BJ (cell line): ENCODE results near the gene NAA10. TPM values are rescaled to one million over a fixed set of nuclear protein-coding genes. Genes with fewer than 3 reads are reported as not detected.
A peak's percentile ranks its signal among the peaks of the same experiment; 100 is the strongest.

Experiments used
- CTCF ChIA-PET: fragments of 350-600 bp; formaldehyde crosslinking; extraction: SDS; loops from one replicate; lab custom pipeline; 2021; ENCODE audit warnings: antibody characterized with exemption, inconsistent platforms; lab: Yijun Ruan, JAX
- POLR2A ChIA-PET: fragments of 300-600 bp; sonication (Branson Sonifier 250); formaldehyde crosslinking; extraction: SDS; loops from one replicate; lab custom pipeline; 2021; ENCODE audit warnings: antibody characterized with exemption; lab: Charles Lee
- DNase-seq: peaks from one replicate; pipeline ENCODE4 v3.0.0-alpha.2; 2011; ENCODE audit warnings: low read depth
- H3K27me3 ChIP-seq: 2 replicates; pipeline ENCODE4 v1.6.0; 2011; ENCODE audit warnings: low read length; ENCODE audit not compliant: control insufficient read depth, insufficient read depth
- H3K36me3 ChIP-seq: 2 replicates; pipeline ENCODE4 v1.5.1; 2011; ENCODE audit warnings: low read length; ENCODE audit not compliant: control insufficient read depth, insufficient read depth
- H3K4me3 ChIP-seq: 2 replicates; pipeline ENCODE4 v1.5.1; 2011; ENCODE audit warnings: low read depth, mild to moderate bottlenecking, control low read depth, low read length
- polyA plus RNA-seq: library from polyadenylated mRNA; depleted of rRNA; stranded (reverse); fragments of >200 nt; gene quantifications from 2 replicates; pipeline ENCODE4 v1.2.3, GENCODE V29; 2011
- TF ChIP-seq, protein P1 (sequence below): IDR thresholded peaks from 2 replicates; pipeline ENCODE4 v1.5.1; 2011; ENCODE audit warnings: low read depth, mild to moderate bottlenecking, control low read depth, inconsistent platforms, low read length, moderate library complexity; ENCODE audit not compliant: insufficient read depth

NAA10 gene
- polyA plus RNA-seq, 1 experiment: 76.0 TPM

DNA sequence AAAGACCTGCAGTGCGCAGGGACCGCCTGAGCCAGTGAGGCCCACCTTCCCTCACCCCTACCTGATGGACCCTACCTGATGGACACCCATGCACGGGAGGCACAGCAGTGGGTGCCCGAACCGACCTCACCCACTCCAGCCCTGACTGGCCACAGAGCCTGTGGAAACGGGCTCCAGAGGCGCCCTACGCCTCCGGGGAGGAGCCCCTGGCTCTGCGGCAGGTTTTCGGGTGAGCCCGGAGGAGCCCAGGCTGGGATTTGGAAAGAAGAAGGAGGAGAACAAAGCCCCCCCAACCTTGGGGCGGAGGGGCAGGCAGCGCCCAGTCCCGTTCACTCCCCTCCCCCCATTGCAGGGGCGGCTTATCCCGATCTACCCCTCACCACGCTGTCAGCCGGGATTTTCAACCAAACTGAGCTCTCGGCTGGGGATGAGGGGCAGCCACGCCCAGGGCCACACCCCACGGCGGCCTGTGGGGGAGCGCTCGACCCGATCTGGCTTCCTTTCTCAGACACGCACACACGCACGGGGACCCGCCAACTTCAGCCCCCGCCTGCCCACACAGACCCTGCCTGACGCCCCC lies 49.5 kb downstream of the NAA10 start:
- ChIA-PET POLR2A (no interaction called here), CTCF (no interaction called here)
- TF ChIP-seq, protein P1, sequence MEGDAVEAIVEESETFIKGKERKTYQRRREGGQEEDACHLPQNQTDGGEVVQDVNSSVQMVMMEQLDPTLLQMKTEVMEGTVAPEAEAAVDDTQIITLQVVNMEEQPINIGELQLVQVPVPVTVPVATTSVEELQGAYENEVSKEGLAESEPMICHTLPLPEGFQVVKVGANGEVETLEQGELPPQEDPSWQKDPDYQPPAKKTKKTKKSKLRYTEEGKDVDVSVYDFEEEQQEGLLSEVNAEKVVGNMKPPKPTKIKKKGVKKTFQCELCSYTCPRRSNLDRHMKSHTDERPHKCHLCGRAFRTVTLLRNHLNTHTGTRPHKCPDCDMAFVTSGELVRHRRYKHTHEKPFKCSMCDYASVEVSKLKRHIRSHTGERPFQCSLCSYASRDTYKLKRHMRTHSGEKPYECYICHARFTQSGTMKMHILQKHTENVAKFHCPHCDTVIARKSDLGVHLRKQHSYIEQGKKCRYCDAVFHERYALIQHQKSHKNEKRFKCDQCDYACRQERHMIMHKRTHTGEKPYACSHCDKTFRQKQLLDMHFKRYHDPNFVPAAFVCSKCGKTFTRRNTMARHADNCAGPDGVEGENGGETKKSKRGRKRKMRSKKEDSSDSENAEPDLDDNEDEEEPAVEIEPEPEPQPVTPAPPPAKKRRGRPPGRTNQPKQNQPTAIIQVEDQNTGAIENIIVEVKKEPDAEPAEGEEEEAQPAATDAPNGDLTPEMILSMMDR: no peak
- no peak for DNase-seq
- Histone ChIP-seq H3K36me3 (peaks cover 2% of the 10 kb centered on the region; the same call in 1 of the 2 replicates), H3K4me3 (peak overlapping the region; percentile 56), H3K27me3 (no peaks in the 10 kb centered on the region)

DNA sequence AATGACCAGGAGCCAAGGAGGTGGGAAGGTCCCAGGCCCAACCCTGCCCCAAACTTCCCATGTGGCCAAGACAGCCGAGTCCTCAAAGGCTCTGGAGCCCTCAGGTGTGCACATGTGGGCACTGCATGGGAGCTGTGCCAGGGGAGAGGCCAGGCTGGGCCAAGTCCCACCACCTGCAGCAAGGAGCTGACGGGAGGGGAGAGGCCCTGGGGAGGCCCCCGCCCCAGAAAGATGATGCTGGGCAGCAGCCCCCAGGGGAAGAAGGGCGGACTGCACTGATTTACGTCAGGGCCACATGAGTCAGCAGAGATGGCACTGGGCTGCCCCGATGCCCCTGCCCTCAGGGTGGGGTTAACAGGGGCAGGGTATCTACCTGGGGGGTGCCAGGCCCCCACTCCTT lies 50.2 kb downstream of the NAA10 start:
- ChIA-PET CTCF (no interaction called here), POLR2A (no interaction called here)
- Histone ChIP-seq H3K27me3 (no peaks in the 10 kb centered on the region), H3K4me3 (peak overlapping the region; percentile 56), H3K36me3 (peaks cover 2% of the 10 kb centered on the region; the same call in 1 of the 2 replicates)
- TF ChIP-seq, protein P1: no peak
- no peak for DNase-seq

DNA sequence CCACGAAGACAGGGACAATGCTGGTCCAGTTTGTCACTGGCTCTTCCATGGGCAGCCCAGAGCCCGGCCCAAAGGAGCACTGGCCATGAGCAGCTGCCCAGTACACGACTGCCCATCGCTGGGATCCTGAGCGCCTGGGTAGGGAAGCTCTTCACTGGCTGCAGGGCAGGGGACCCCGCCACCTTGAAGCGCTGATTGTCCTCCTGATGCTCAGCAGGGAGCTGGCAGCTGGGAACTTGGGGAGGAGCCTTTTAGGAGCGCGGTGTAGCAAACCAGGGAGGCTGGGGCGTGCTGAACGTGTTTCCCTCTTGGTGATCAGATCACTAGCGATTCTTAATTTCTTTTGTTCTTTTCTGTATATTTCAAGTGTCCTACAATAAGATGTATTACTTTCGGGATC lies 50.7 kb downstream of the NAA10 start:
- TF ChIP-seq, protein P1: no peak
- Histone ChIP-seq H3K27me3 (no peaks in the 10 kb centered on the region), H3K36me3 (peaks cover 2% of the 10 kb centered on the region; the same call in 1 of the 2 replicates), H3K4me3 (no peak overlapping the region)
- ChIA-PET CTCF (no interaction called here), POLR2A (no interaction called here)
- no peak for DNase-seq

DNA sequence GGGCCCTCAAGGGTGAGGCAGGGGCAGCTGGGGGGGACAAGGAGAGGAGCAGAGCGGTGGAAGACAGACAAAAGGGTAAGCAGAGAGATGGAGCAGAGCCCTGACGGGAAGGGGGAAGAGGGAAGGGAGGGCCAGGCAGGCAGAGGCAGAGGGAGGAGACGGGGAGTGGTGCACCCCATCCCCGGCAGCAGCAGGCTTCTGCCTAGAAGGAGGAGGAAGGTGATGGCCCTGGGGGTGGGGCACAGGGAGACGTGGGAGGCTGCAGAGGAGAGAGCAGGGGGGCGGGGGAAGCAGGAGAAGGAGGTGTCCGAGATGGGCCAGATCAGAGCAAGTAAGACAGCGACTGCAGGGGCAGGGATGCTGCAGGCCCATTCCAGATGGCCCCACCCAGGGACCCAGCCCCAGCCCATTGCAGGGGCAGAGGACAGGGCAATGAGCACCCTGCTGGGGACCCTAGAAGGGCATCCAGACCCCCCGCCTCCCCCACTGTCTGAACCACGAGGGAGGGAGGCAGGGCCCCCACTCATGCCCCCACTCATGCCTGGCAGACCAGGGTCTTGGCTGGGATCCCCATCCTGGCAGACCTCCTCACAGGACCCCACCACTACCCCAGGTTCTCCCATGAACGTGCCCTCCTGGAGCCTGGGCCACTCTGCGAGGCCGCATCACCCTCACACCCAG lies 51.5 kb downstream of the NAA10 start:
- TF ChIP-seq, protein P1: no peak
- Histone ChIP-seq H3K36me3 (peaks cover 2% of the 10 kb centered on the region; the same call in 1 of the 2 replicates), H3K4me3 (no peak overlapping the region), H3K27me3 (no peaks in the 10 kb centered on the region)
- ChIA-PET POLR2A (no interaction called here), CTCF (no interaction called here)
- no peak for DNase-seq

DNA sequence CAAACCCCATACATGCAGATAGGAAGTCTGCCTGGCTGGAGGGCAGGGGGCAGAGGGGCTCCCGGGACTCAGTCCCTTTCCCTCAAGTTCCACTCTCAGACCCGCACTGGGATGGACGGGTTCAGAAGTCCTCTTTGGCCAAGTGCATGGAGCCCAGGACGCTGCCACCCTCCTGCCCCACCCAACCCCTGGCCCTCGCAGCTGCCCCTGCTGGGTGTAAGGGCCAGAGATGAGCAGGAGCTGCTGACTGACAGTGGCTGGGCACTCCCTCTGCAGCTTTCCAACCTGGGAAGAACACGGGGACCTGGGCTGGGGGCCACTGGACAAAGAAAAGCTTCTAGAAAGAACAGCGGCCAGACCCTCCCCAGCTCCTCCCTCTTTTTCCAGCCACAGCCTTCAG lies 52.3 kb downstream of the NAA10 start:
- TF ChIP-seq, protein P1: no peak
- CTCF ChIA-PET: no interaction called here
- POLR2A ChIA-PET: no interaction called here
- peaks cover 2% of the 10 kb centered on the region; the same call in 1 of the 2 replicates for H3K36me3 ChIP-seq
- H3K4me3 ChIP-seq: no peak overlapping the region
- DNase-seq: no peak
- H3K27me3 ChIP-seq: no peaks in the 10 kb centered on the region
